Measurements from ENCODE around the gene ARHGAP8. TPM values are rescaled to one million over a fixed set of nuclear protein-coding genes. Genes with fewer than 3 reads are reported as not detected.
"Not testable (repeated sequence)": the region's sequence is repeated elsewhere in the genome, so short reads cannot be mapped to it uniquely, and the experiment has no call there.

The ARHGAP8 gene
- polyA plus RNA-seq, 3 donors: 1.1 to 5.2 (median 1.7) TPM

DNA sequence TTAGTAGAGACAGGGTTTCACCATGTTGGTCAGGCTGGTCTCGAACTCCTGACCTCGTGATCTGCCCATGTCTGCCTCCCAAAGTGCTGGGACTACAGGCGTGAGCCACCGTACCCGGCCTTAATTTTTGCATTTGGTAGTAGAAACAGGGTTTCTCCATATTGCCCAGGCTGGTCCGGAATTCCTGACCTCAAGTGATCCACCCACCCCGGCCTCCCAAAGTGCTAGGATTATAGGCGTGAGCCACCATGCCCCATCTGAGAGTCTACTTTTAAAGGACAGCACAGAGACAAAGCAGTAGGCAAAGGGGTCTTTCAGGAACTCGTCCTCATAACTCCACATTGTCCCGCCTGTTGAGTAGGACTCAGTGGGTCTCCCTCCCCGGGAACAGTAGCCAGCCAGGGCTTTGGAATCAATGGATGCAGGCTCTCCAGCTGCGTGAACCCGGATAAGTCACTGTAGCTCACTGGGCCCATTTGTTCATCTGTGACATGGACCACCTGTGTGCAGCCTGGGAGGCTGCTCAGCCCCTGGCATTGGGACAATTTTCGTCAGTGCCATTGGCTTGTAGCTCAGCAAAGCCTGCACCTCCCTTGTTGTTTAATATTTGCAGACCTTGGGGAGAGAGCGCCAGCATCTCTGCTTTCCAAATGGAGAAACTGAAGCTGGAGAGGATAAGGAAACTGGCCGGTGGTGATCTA is 86.1 kb downstream of the ARHGAP8 start:
- WGBS, 3 donors: 67 to 82% (median 79%) methylated on average over 16 of the region's 16 CpGs
- no peak overlapping the region for H3K27ac ChIP-seq (ENCODE audit: low read depth, low read length)

GRCh38 chr22:44839061-44839460 is 86.7 kb downstream of the ARHGAP8 start:
- 63 to 83% (median 74%) methylated on average over 7 of the region's 7 CpGs for WGBS, 3 donors
- no peak overlapping the region for H3K27ac ChIP-seq (ENCODE audit: low read depth, low read length)

- 85 to 94% (median 88%) methylated on average over 13 of the region's 13 CpGs for WGBS, 3 donors
- no peak overlapping the region for H3K27ac ChIP-seq (ENCODE audit: low read depth, low read length)
These were observed 87.3 kb downstream of the ARHGAP8 start for GRCh38 chr22:44839721-44840120.

DNA sequence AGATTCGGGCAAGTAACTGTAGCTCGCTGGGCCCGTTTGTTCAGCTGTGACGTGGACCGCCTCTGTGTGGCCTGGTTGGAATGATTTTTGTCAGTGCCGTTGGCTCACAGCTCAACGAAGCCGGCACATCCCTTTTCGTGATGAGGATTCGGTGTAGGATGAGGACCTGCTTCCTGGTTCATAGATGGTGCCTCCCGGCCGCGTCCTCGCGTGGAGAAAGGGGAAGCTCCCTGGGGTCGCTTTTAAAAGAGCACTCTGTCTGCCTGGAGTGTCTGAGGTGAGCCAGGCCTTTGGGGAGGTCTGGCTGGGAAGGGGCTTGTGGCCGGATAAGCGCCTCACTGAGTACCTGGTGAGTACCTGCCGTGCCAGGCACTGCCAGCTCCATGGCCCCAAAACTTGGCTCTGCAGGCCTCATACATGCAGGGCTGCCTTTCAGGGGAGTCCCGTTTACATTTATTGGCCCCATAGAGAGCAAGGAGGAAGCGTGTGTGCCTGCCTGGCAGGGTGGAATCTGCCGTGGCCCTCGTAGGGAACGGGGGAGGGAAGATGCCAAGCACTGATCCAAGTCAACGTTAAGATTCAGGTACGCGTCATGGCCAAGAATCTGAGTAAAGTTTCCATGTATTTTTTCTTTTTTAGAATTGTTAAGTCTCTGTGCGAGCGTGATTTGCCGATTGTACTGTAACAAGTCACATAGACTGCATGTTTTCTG is 88.4 kb downstream of the ARHGAP8 start:
- 72 to 84% (median 75%) methylated on average over 30 of the region's 30 CpGs for WGBS, 3 donors
- H3K27ac ChIP-seq (ENCODE audit: low read depth, low read length): no peak overlapping the region

- WGBS, 3 donors: 76 to 80% (median 78%) methylated on average over 7 of the region's 7 CpGs
- H3K27ac ChIP-seq (ENCODE audit: low read depth, low read length): no peak overlapping the region
These were observed 90.0 kb downstream of the ARHGAP8 start for GRCh38 chr22:44842417-44842816.

DNA sequence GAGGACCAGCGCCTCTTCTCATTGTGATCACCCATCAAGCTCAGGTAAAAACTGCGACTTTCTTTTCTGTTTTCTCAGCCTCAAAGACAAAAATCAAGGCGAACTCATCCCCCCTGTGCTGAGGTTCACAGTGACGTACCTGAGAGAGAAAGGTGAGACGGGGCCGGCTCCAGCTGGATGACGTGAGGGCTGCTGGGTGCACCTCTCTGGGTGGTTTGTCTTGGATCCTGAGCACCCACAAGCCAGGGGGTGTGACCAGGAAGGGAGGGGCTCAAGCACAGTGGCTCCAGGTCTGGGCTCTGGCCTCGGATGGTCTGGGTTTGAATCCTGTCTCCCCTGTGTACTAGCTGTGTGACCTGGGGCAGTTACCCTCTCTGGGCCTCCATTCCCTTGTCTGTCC is 92.8 kb downstream of the ARHGAP8 start:
- no peak overlapping the region for H3K27ac ChIP-seq (ENCODE audit: low read depth, low read length)
- WGBS, 3 donors: 94 to 96% (median 95%) methylated on average over 8 of the region's 8 CpGs

GRCh38 chr22:44845796-44846720 is 93.7 kb downstream of the ARHGAP8 start:
- 81 to 91% (median 84%) methylated on average over 23 to 25 of the region's 25 CpGs for WGBS, 3 donors
- no peak overlapping the region for H3K27ac ChIP-seq (ENCODE audit: low read depth, low read length)

GRCh38 chr22:44846726-44847275 is 94.4 kb downstream of the ARHGAP8 start:
- WGBS, 3 donors: 82 to 90% (median 84%) methylated on average over 16 of the region's 16 CpGs
- H3K27ac ChIP-seq (ENCODE audit: low read depth, low read length): no peak overlapping the region

DNA sequence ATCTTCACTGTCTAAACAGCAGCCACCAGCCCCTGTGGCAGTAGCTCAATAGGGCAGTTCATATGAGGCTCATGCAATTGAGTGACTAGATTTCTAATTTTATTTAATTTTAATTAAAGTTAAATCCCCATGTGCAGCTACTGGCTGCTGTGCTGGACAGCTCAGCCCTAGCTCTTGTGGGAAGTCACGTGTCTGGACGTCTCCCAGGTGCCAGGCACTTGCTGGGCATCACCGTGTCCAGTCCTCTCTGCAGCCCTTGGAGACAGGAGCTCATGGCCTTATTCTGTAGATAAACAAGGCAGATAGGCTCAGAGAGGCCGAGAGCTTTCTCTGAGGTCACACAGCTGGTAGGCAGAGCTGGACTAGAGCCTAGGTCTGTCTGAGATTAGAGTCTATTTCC is 95.0 kb downstream of the ARHGAP8 start:
- WGBS, 3 donors: 81 to 83% (median 83%) methylated on average over 4 of the region's 4 CpGs
- no peak overlapping the region for H3K27ac ChIP-seq (ENCODE audit: low read depth, low read length)

DNA sequence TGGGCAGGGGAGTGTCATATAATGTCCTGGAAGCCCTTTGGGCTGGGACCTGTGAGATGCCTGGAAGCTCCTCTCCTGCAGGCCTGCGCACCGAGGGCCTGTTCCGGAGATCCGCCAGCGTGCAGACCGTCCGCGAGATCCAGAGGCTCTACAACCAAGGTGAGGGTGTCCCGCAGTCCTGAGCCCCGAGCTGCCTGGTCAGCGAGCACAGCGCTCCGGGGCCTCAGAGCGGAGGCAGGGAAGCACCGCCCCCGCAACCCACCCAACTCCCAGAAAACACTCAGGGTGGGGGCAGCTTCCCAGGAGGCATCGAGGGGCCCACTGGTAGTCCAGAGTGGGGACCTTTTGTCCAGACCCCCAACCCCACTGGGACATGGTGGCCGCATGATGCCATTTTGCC is 95.5 kb downstream of the ARHGAP8 start:
- H3K27ac ChIP-seq (ENCODE audit: low read depth, low read length): no peak overlapping the region
- WGBS, 3 donors: 91 to 92% (median 92%) methylated on average over 17 to 18 of the region's 18 CpGs

- H3K27ac ChIP-seq (ENCODE audit: low read depth, low read length): no peak overlapping the region
- WGBS, 3 donors: 82 to 90% (median 83%) methylated on average over 14 of the region's 14 CpGs
These were observed 95.9 kb downstream of the ARHGAP8 start for GRCh38 chr22:44848296-44848741.

DNA sequence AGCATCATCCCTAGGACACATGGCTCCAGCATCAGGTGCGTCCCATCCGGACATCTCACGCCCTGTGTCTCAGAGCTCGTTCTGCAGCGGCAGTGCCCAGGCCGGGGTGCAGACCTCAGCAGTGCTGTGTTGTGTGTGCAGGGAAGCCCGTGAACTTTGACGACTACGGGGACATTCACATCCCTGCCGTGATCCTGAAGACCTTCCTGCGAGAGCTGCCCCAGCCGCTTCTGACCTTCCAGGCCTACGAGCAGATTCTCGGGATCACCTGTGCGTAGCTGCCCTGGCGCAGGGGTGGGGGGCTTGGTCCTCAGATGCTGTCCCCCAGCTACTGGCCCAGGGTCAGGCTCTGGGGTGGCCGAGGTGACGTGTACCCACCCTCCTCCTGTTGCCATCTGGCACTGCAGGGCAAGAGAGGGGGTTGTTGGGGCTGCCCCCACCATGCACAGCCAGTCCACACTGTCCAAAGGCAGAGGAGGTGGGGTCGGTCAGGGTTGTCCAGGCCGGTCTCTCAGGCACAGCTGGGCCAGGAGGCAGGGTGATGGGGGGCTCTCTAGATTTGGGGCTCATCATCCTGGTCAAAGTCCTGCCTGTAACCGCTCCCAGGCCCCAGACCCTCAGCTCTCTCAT is 96.5 kb downstream of the ARHGAP8 start:
- H3K27ac ChIP-seq (ENCODE audit: low read depth, low read length): no peak overlapping the region
- WGBS, 3 donors: 92 to 93% (median 93%) methylated on average over 21 of the region's 21 CpGs

DNA sequence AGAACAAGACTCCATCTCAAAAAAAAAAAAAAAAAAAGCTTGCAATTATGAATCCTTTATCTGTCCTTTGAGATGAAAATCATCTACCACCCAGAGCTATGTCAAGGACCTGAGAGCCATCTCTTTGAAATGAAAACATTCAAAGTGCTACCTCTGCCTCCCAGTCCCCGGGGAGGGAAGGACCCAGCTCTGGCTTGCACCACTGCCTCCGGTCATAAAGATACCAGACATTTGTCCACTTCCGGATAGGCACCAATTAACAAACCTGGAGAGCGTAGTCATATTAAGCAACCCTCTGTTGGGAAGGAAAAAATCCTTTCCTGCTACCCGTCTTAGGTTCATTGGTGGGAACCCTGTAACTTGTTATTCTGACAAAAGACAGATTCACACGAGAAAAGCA is 98.6 kb downstream of the ARHGAP8 start:
- 63 to 84% (median 73%) methylated on average over 6 of the region's 6 CpGs for WGBS, 3 donors
- H3K27ac ChIP-seq (ENCODE audit: low read depth, low read length): no peak overlapping the region

GRCh38 chr22:44854641-44855040 is 102.3 kb downstream of the ARHGAP8 start:
- H3K27ac ChIP-seq (ENCODE audit: low read depth, low read length): not testable (repeated sequence)
- WGBS, 3 donors: 92 to 96% (median 92%) methylated on average over 8 of the region's 8 CpGs

- H3K27ac ChIP-seq (ENCODE audit: low read depth, low read length): no peak overlapping the region
- 87 to 99% (median 89%) methylated on average over 5 of the region's 5 CpGs for WGBS, 3 donors
These were observed 103.5 kb downstream of the ARHGAP8 start for GRCh38 chr22:44855855-44856254.

GRCh38 chr22:44858819-44859218 is 106.4 kb downstream of the ARHGAP8 start:
- 55 to 66% (median 60%) methylated on average over 6 to 7 of the region's 7 CpGs for WGBS, 3 donors
- not testable (repeated sequence) for H3K27ac ChIP-seq (ENCODE audit: low read depth, low read length)

- no peak overlapping the region for H3K27ac ChIP-seq (ENCODE audit: low read depth, low read length)
- WGBS, 3 donors: 87 to 92% (median 90%) methylated on average over 12 to 13 of the region's 13 CpGs
These were observed 107.3 kb downstream of the ARHGAP8 start for GRCh38 chr22:44859641-44860040.

GRCh38 chr22:44860311-44860710 is 107.9 kb downstream of the ARHGAP8 start:
- WGBS, 3 donors: 62 to 91% (median 69%) methylated on average over 6 of the region's 6 CpGs
- H3K27ac ChIP-seq (ENCODE audit: low read depth, low read length): no peak overlapping the region
